Fibroblast of villous mesenchyme (primary cell): ENCODE data around the gene IFNGR2. TPM values are rescaled to one million over a fixed set of nuclear protein-coding genes. Genes with fewer than 3 reads are reported as not detected.

Experiments used
- DNase-seq: peaks from one replicate; pipeline ENCODE4 v3.0.0-alpha.2; 2010; ENCODE audit warnings: low read depth
- H3K4me3 ChIP-seq: 2 replicates; pipeline ENCODE4 v1.5.1; 2011; ENCODE audit warnings: low read depth, mild to moderate bottlenecking, low read length
- CTCF ChIP-seq: IDR thresholded peaks from 2 replicates; pipeline ENCODE4 v1.5.1; 2012; ENCODE audit warnings: low read depth, mild to moderate bottlenecking, low read length; ENCODE audit not compliant: insufficient read depth
- total RNA-seq: library from RNA; depleted of rRNA; stranded (reverse); fragments of >200 nt; gene quantifications from 2 replicates; pipeline ENCODE4 v1.2.3, GENCODE V29; 2012

The IFNGR2 gene
- total RNA-seq, 1 donor: 69.1 TPM

- H3K4me3 ChIP-seq: no peak overlapping the region
- TF ChIP-seq CTCF: no peak
- DNase-seq: no peak
These were observed 9.8 kb downstream of the IFNGR2 start for GRCh38 chr21:33412832-33413519.

- no peak for TF ChIP-seq CTCF
- H3K4me3 ChIP-seq: no peak overlapping the region
- no peak for DNase-seq
These were observed 10.9 kb downstream of the IFNGR2 start for GRCh38 chr21:33414068-33414467.

GRCh38 chr21:33414926-33415325, 11.7 kb downstream of the IFNGR2 start:
- no peak for TF ChIP-seq CTCF
- H3K4me3 ChIP-seq: no peak overlapping the region

GRCh38 chr21:33418691-33419090, 15.5 kb downstream of the IFNGR2 start:
- TF ChIP-seq CTCF: no peak
- DNase-seq: no peak
- H3K4me3 ChIP-seq: no peak overlapping the region

More at GRCh38 chr21:33414926-33415325, 11.7 kb downstream of the IFNGR2 start:
- peak; percentile 60 for DNase-seq

GRCh38 chr21:33419538-33420123, 16.4 kb downstream of the IFNGR2 start:
- DNase-seq: peak; percentile 93
- no peak overlapping the region for H3K4me3 ChIP-seq
- no peak for TF ChIP-seq CTCF

- no peak overlapping the region for H3K4me3 ChIP-seq
- DNase-seq: no peak
- TF ChIP-seq CTCF: no peak
These were observed 18.6 kb downstream of the IFNGR2 start for GRCh38 chr21:33421713-33422393.
